GM23248 (cell line): ENCODE measurements around the gene SPATA31E1.
"Not testable (repeated sequence)": the region's sequence is repeated elsewhere in the genome, so short reads cannot be mapped to it uniquely, and the experiment has no call there.

Experiments
- EZH2 ChIP-seq: fragments of 200-600 bp; sonication (generic); IDR thresholded peaks from 2 replicates; pipeline ENCODE4 v1.6.1; 2018; ENCODE audit warnings: antibody characterized with exemption, mild to moderate bottlenecking; ENCODE audit not compliant: insufficient read depth, poor library complexity, severe bottlenecking
- EZH2phosphoT487 ChIP-seq: fragments of 200-600 bp; sonication (generic); IDR thresholded peaks from 2 replicates; pipeline ENCODE4 v1.6.1; 2018; ENCODE audit warnings: antibody characterized with exemption, moderate library complexity, mild to moderate bottlenecking, low read depth; ENCODE audit not compliant: insufficient read depth

DNA sequence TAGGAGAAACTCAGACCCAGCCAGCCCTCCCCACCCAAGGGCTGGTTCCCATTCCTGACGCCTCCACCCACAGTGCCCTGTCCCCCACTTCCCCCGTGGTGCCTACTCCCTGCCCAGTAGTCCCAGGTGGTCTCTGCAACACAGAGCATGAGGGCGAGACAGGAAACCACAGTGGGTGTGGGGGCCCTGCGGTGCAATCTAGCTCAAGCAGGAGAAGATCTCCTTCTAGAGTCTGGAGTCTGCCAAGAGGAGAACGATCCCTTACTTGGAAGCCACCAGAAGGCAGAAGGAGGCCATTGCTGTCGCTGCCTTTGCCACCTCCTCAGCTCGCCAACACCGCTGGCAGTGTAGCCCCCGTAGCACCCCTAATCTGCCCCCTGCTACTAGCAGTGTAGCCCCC lies 55.2 kb downstream of the SPATA31E1 start:
- TF ChIP-seq EZH2phosphoT487, EZH2: not testable (repeated sequence)
